GM12878 (cell line): ENCODE data around the gene EXOSC2. TPM values are rescaled to one million over a fixed set of nuclear protein-coding genes. Genes with fewer than 3 reads are reported as not detected.

ENCODE experiments used
- ATAC-seq: fragments of 200-7000 bp; cut with Tn5 transposase; 3 replicates; pipeline ENCODE4 v1.9.1; 2020; ENCODE audit warnings: mild to moderate bottlenecking, moderate library complexity
- BruUV-seq: library from RNA; stranded (reverse); fragments of 400-500 nt; replicated peaks from 2 replicates; lab custom pipeline; 2021; lab: Mats Ljungman, UMichigan
- CTCF ChIA-PET: fragments of 300-600 bp; sonication (Branson Sonifier 250); formaldehyde crosslinking; extraction: SDS; loops from one replicate; lab custom pipeline; 2021; ENCODE audit warnings: inconsistent platforms; lab: Yijun Ruan, JAX
- POLR2A ChIA-PET: fragments of 350-600 bp; formaldehyde crosslinking; extraction: SDS; loops from one replicate; lab custom pipeline; 2021; ENCODE audit warnings: inconsistent platforms; lab: Charles Lee
- RAD21 ChIA-PET: fragments of 300-600 bp; sonication (Branson Sonifier 250); formaldehyde crosslinking; loops from one replicate; lab custom pipeline; 2023; ENCODE audit warnings: antibody characterized with exemption; ENCODE audit not compliant: unreplicated experiment; lab: Charles Lee
- SMC1A ChIA-PET: fragments of 300-600 bp; sonication (Branson Sonifier 250); formaldehyde crosslinking; loops from one replicate; lab custom pipeline; 2023; ENCODE audit not compliant: unreplicated experiment, uncharacterized antibody; lab: Charles Lee
- DNase-seq: peaks from one replicate; pipeline ENCODE4 v3.0.0-alpha.2; 2011; ENCODE audit warnings: low read depth, low spot score
- FAIRE-seq: peaks from 3 replicates; lab custom pipeline; 2011; peaks lifted over from hg19 to GRCh38; lab: Jason Lieb, UNC
- H2AFZ ChIP-seq: 2 replicates; pipeline ENCODE4 v1.6.0; 2011; ENCODE audit warnings: low read depth, low read length, control low read depth; ENCODE audit not compliant: control insufficient read depth
- H3K27ac ChIP-seq: 2 replicates; pipeline ENCODE4 v1.5.1; 2011; ENCODE audit warnings: control low read depth; ENCODE audit not compliant: control insufficient read depth, insufficient read depth
- H3K27me3 ChIP-seq, 2 experiments: replicated peaks in 1 of 2; 2 replicates each; pipeline versions ENCODE4 v1.6.0 to v1.6.1; 2011; ENCODE audit warnings: low read length in 1 of 2; ENCODE audit not compliant: control insufficient read depth in 2 of 2, insufficient read depth in 2 of 2
- H3K36me3 ChIP-seq, 2 experiments: 2 replicates each; pipeline ENCODE4 v1.5.1; 2011; ENCODE audit warnings: low read length in 1 of 2; ENCODE audit not compliant: control insufficient read depth in 2 of 2, insufficient read depth in 2 of 2
- H3K4me1 ChIP-seq: 2 replicates; pipeline ENCODE4 v1.6.1; 2011; ENCODE audit warnings: mild to moderate bottlenecking, low read length, moderate library complexity, mixed read lengths; ENCODE audit not compliant: control insufficient read depth, insufficient read depth
- H3K4me2 ChIP-seq: 2 replicates; pipeline ENCODE4 v1.6.0; 2011; ENCODE audit warnings: control low read depth; ENCODE audit not compliant: control insufficient read depth, insufficient read depth
- H3K4me3 ChIP-seq: fragments of 200-600 bp; sonication (generic); 2 replicates; pipeline ENCODE4 v1.5.1; 2016
- H3K79me2 ChIP-seq: 2 replicates; pipeline ENCODE4 v1.6.0; 2011; ENCODE audit warnings: low read length; ENCODE audit not compliant: control insufficient read depth, insufficient read depth
- H3K9ac ChIP-seq: 2 replicates; pipeline ENCODE4 v1.8.0; 2011; ENCODE audit warnings: low read length, control low read depth, mixed read lengths; ENCODE audit not compliant: control insufficient read depth, insufficient read depth
- H3K9me3 ChIP-seq: replicated peaks from 3 replicates; pipeline ENCODE4 v1.5.1; 2011; ENCODE audit warnings: mild to moderate bottlenecking, low read length; ENCODE audit not compliant: control insufficient read depth, insufficient read depth
- H4K20me1 ChIP-seq: 2 replicates; pipeline ENCODE4 v1.6.0; 2011; ENCODE audit not compliant: control insufficient read depth, insufficient read depth
- BCL11A ChIP-seq: IDR thresholded peaks from 2 replicates; pipeline ENCODE4 v1.6.1; 2011; ENCODE audit warnings: low read depth, low read length
- BMI1 ChIP-seq: fragments of 450-650 bp; IDR thresholded peaks from 2 replicates; pipeline ENCODE4 v1.6.1; 2016; ENCODE audit warnings: mild to moderate bottlenecking, moderate library complexity, borderline replicate concordance
- HCFC1 ChIP-seq: fragments of 150-350 bp; IDR thresholded peaks from 2 replicates; pipeline ENCODE4 v1.6.1; 2014; ENCODE audit warnings: low read length
- PAX5 ChIP-seq: IDR thresholded peaks from 2 replicates; pipeline ENCODE4 v1.6.1; 2011; ENCODE audit warnings: low read depth, low read length, borderline replicate concordance
- RELA ChIP-seq: fragments of 450-650 bp; IDR thresholded peaks from 2 replicates; pipeline ENCODE4 v1.8.0; 2014; ENCODE audit warnings: borderline replicate concordance; ENCODE audit not compliant: partially characterized antibody
- RUNX3 ChIP-seq: IDR thresholded peaks from 2 replicates; pipeline ENCODE4 v1.6.1; 2012; ENCODE audit warnings: low read length, inconsistent platforms
- SMC3 ChIP-seq: IDR thresholded peaks from 2 replicates; pipeline ENCODE4 v1.6.1; 2011; ENCODE audit warnings: low read length, improper control_type of control experiment, borderline replicate concordance
- WGBS: methylation state at CpG from one replicate; pipeline ENCODE4 v1.1.6; 2016; ENCODE audit warnings: low lambda C conversion rate; ENCODE audit not compliant: insufficient replicate concordance, insufficient coverage; ENCODE audit errors: missing lambda C conversion rate; 5-methylcytosine and 5-hydroxymethylcytosine counted together
- in situ Hi-C: fragments of 300-500 bp; cut with MboI; formaldehyde crosslinking; loops from 9 replicates; pipeline ENCODE4 v1.14.3; 2018; ENCODE audit warnings: mixed read lengths
- intact Hi-C: fragments of 100-400 bp; cut with micrococcal nuclease; formaldehyde crosslinking; loops from one replicate; pipeline ENCODE4 v1.14.2; 2022; ENCODE audit not compliant: unreplicated experiment
- polyA plus RNA-seq, 11 experiments: library from polyadenylated mRNA; depleted of rRNA in 4 of 11; unstranded in 6 of 11; stranded (reverse) in 5 of 11; fragments of >200 nt; fragmentation: Nextera tagmentation in 4 of 11; fragmentation: Illumina TruSeq in 1 of 11; extraction: Ambion mirVana in 4 of 11; extraction: Trizol in 1 of 11; gene quantifications; 1 replicate in 1 of 11; 2 replicates in 10 of 11; pipeline versions ENCODE4 v1.2.1 to v1.2.3, GENCODE V29; 2011 to 2016; ENCODE audit warnings: inconsistent platforms in 2 of 11, missing spikeins in 2 of 11, low read depth in 1 of 11
- total RNA-seq, 4 experiments: library from RNA; depleted of rRNA in 3 of 4; stranded (reverse); fragments of >200 nt in 3 of 4; fragmentation: Illumina TruSeq in 1 of 4; extraction: Trizol in 1 of 4; gene quantifications; 2 replicates each; pipeline versions ENCODE4 v1.2.1 to v1.2.3, GENCODE V29; 2013 to 2021
- TF ChIP-seq, protein P1 (sequence below): fragments of 150-350 bp; IDR thresholded peaks from 2 replicates; pipeline ENCODE4 v1.6.1; 2016; ENCODE audit warnings: low read depth, low read length

EXOSC2 gene
- total and polyA plus RNA-seq, 10 of the 15 experiments (the other 5 are each of a cell fraction or from before 2014, with no cell fraction given) = 26.3 to 55.0 (median 48.0) TPM

DNA sequence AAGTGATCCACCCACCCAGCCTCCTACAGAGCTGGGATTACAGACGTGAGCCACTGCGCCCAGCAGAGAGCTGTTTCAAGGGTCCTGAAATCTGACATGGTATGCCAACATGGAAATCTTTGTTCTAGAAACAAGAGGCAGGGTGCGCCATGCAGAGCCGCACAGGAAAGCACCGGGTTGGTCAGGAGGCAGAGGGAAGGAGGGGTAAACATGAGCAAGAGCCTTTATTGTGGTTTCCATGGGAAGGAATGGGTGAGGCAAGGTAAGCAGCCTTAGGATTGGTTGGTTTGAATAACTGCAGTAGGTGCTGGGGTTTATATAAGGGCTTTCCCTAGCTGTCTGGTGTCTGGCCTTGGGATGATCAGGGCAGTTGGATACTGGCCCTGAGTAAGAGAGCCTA, 5.5 kb upstream of the EXOSC2 start:
- RAD21 ChIA-PET = no interaction called here
- Histone ChIP-seq H3K4me3 (no peak overlapping the region), H2AFZ (no peak overlapping the region), H3K36me3 (no peaks in the 10 kb centered on the region), H3K27ac (no peak overlapping the region), H3K9ac (no peak overlapping the region), H4K20me1 (no peaks in the 10 kb centered on the region), H3K4me2 (no peak overlapping the region), H3K79me2 (no peaks in the 10 kb centered on the region), H3K4me1 (peaks cover 3% of the 10 kb centered on the region; the same call in 1 of the 2 replicates), H3K9me3 (no peaks in the 10 kb centered on the region; the same call in 1 of the 3 replicates), H3K27me3 (peaks cover 0 to 2% of the 10 kb centered on the region in 2 experiments; a peak in 1 of 4 replicates)
- no peak for DNase-seq
- FAIRE-seq = no peak
- POLR2A ChIA-PET = no interaction called here
- CTCF ChIA-PET = interaction anchor here (1.5 to 2.8 kb wide), 2 partner anchors 19 to 177 kb away, joined by 4 to 13 read pairs; no protein-coding TSS in a partner anchor
- in situ Hi-C loops (loop anchor here (10.0 kb wide), 1 partner anchor 233 kb away; no protein-coding TSS in a partner anchor), intact Hi-C loops (no loop called here)
- BruUV-seq = no TSS peak
- SMC1A ChIA-PET = no interaction called here
- WGBS = 58% methylated on average over 5 of the region's 5 CpGs
- TF ChIP-seq HCFC1 (no peak), PAX5 (no peak), RELA (no peak), BCL11A (no peak), RUNX3 (no peak), BMI1 (no peak), SMC3 (no peak)
- TF ChIP-seq, protein P1, sequence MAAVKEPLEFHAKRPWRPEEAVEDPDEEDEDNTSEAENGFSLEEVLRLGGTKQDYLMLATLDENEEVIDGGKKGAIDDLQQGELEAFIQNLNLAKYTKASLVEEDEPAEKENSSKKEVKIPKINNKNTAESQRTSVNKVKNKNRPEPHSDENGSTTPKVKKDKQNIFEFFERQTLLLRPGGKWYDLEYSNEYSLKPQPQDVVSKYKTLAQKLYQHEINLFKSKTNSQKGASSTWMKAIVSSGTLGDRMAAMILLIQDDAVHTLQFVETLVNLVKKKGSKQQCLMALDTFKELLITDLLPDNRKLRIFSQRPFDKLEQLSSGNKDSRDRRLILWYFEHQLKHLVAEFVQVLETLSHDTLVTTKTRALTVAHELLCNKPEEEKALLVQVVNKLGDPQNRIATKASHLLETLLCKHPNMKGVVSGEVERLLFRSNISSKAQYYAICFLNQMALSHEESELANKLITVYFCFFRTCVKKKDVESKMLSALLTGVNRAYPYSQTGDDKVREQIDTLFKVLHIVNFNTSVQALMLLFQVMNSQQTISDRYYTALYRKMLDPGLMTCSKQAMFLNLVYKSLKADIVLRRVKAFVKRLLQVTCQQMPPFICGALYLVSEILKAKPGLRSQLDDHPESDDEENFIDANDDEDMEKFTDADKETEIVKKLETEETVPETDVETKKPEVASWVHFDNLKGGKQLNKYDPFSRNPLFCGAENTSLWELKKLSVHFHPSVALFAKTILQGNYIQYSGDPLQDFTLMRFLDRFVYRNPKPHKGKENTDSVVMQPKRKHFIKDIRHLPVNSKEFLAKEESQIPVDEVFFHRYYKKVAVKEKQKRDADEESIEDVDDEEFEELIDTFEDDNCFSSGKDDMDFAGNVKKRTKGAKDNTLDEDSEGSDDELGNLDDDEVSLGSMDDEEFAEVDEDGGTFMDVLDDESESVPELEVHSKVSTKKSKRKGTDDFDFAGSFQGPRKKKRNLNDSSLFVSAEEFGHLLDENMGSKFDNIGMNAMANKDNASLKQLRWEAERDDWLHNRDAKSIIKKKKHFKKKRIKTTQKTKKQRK = no peak
- ATAC-seq = no peak
